Hepatocyte (in vitro differentiated cells): ENCODE measurements around the gene GRK5. TPM values are rescaled to one million over a fixed set of nuclear protein-coding genes. Genes with fewer than 3 reads are reported as not detected.
A peak's percentile ranks its signal among the peaks of the same experiment; 100 is the strongest.

ENCODE experiments used
- DNase-seq: peaks from one replicate; pipeline ENCODE4 v3.0.0-alpha.2; 2016; ENCODE audit warnings: low spot score
- H2AFZ ChIP-seq: fragments of 200-600 bp; sonication (generic); 2 replicates; pipeline ENCODE4 v1.6.0; 2016; ENCODE audit warnings: antibody characterized with exemption, mild to moderate bottlenecking
- H3K27ac ChIP-seq: fragments of 200-600 bp; sonication (generic); 2 replicates; pipeline ENCODE4 v1.5.1; 2016; ENCODE audit warnings: mild to moderate bottlenecking
- H3K27me3 ChIP-seq: fragments of 200-600 bp; sonication (generic); 2 replicates; pipeline ENCODE4 v1.6.1; 2016
- H3K36me3 ChIP-seq: fragments of 200-600 bp; sonication (generic); replicated peaks from 2 replicates; pipeline ENCODE4 v1.5.1; 2016; ENCODE audit warnings: low read depth; ENCODE audit not compliant: insufficient read depth
- H3K4me1 ChIP-seq: fragments of 200-600 bp; sonication (generic); 2 replicates; pipeline ENCODE4 v1.5.1; 2016; ENCODE audit warnings: mild to moderate bottlenecking, moderate library complexity; ENCODE audit not compliant: insufficient read depth
- H3K4me2 ChIP-seq: fragments of 200-600 bp; sonication (generic); 2 replicates; pipeline ENCODE4 v1.6.0; 2016
- H3K4me3 ChIP-seq: fragments of 200-600 bp; sonication (generic); 2 replicates; pipeline ENCODE4 v1.5.1; 2016; ENCODE audit warnings: mild to moderate bottlenecking
- H3K79me2 ChIP-seq: fragments of 200-600 bp; sonication (generic); 2 replicates; pipeline ENCODE4 v1.6.0; 2017; ENCODE audit warnings: mild to moderate bottlenecking
- H3K9me2 ChIP-seq: fragments of 200-600 bp; sonication (generic); replicated peaks from 2 replicates; pipeline ENCODE4 v1.6.0; 2017; ENCODE audit warnings: mild to moderate bottlenecking; ENCODE audit not compliant: insufficient read depth
- H3K9me3 ChIP-seq: fragments of 200-600 bp; sonication (generic); 2 replicates; pipeline ENCODE4 v1.5.1; 2016; ENCODE audit warnings: low read depth, mild to moderate bottlenecking
- H4K20me1 ChIP-seq: fragments of 200-600 bp; sonication (generic); 2 replicates; pipeline ENCODE4 v1.6.0; 2016; ENCODE audit warnings: mild to moderate bottlenecking; ENCODE audit not compliant: insufficient read depth, poor library complexity, severe bottlenecking
- EZH2 ChIP-seq: fragments of 200-600 bp; sonication (generic); IDR thresholded peaks from 2 replicates; pipeline ENCODE4 v1.6.1; 2016; ENCODE audit warnings: antibody characterized with exemption, mild to moderate bottlenecking, borderline replicate concordance
- EZH2phosphoT487 ChIP-seq: fragments of 200-600 bp; sonication (generic); IDR thresholded peaks from one replicate; pipeline ENCODE4 v1.6.1; 2018; ENCODE audit warnings: antibody characterized with exemption, mild to moderate bottlenecking, low read depth, moderate library complexity; ENCODE audit not compliant: unreplicated experiment, severe bottlenecking
- WGBS: methylation state at CpG from one replicate; pipeline ENCODE4 v1.1.6; 2016; ENCODE audit warnings: low lambda C conversion rate; ENCODE audit errors: missing lambda C conversion rate; 5-methylcytosine and 5-hydroxymethylcytosine counted together
- polyA plus RNA-seq: library from polyadenylated mRNA; unstranded; fragments of >200 nt; fragmentation: Nextera tagmentation; extraction: Ambion mirVana; gene quantifications from 2 replicates; pipeline ENCODE4 v1.2.1, GENCODE V29; 2016
- total RNA-seq: library from RNA; depleted of rRNA; stranded (reverse); fragments of >200 nt; gene quantifications from 2 replicates; pipeline ENCODE4 v1.2.3, GENCODE V29; 2014
- TF ChIP-seq, protein P1 (sequence below): fragments of 200-600 bp; sonication (generic); IDR thresholded peaks from 2 replicates; pipeline ENCODE4 v1.5.1; 2016; ENCODE audit warnings: antibody characterized with exemption, mild to moderate bottlenecking; ENCODE audit not compliant: poor library complexity

Gene GRK5
- total and polyA plus RNA-seq, 2 experiments from 2014 or later = 7.6 to 19.9 TPM

DNA sequence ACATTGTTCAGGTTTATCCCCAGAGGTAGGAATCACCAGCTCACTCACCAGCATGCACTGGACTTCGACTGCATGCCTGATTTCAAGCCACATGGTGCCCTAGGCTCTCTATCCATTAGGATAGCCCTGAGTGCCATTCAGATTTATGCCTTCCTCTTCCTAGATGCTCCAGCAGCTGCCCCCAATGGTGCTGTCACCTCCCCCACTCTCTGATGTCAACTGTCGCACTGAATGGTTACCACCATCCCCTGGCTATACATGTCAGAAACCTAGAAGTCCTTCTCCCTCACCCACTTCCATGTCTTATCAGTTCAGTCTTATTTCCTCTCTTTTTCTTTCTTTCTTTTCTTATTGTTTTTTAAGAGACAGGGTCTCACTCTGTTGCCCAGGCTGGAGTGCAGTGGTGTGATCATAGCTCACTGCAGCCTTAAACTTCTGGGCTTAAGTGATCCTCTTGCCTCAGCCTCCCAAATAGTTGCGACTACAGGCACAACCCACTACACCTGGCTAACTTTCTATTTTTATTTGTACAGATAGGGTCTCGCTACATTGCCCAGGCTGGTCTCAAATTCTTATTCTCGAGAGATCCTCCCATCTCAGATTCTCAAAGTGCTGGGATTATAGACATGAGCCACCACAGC, 44.8 kb upstream of the GRK5 start:
- 93% methylated on average over 5 of the region's 5 CpGs for WGBS

DNA sequence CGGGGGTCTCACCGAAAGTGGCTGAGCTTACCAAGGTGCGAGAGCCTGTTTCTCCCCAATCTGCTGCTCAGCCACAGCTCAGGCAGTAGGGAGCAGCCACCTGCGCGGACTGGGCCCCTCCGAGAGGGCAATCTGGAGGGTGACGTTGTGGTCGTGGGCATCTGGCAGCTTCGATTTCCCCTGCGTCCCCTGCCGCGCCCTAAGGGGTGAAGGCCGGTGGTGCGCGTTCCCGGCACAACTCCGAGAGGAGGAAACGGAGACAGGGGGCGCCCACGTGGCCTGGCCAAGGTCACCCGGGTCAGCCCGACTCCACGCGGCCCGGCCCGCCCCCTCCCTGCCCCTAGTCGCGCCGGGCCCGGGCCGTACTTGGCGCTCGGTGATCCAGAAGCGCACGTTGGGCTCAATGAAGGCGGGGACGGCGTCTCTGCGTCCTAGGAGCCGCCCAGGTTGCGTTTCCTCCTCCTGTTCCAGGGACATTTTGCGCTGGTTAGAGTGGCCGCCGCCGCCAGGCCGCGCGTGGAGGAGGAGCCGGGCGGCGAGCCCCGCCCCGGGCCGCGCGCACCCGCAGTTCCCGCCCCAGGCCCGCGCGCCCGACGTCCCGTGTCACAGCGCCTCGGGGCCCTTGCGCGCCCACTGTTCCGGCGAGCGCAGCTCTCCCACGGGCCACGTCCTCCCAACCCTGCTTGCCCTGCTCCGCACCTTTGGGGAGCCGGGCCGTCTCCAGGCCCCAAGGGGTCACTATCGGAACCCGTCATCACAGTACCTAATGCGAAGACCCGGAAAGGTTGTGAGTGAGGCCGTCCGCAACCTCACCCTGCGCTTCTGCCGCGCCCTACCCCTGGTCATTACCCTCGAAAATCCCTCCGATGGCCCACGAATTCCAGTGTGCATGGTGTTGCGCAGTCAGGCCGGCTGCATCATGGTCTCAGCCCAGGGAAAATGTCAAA, 41.9 kb upstream of the GRK5 start, which contains the start of gene SFXN4:
SFXN4 (minus strand) TSS at position 544 of the 947 bp plus-strand sequence; CDS start at position 477, 67 bp downstream.
- DNase-seq = peak; percentile 87
- H3K27me3 ChIP-seq = no peaks in the 10 kb centered on the region
- WGBS = 3% methylated on average over 50 of the region's 90 CpGs
- H3K27ac ChIP-seq = peak within 1 kb of the TSS; percentile 92
- TF ChIP-seq, protein P1, sequence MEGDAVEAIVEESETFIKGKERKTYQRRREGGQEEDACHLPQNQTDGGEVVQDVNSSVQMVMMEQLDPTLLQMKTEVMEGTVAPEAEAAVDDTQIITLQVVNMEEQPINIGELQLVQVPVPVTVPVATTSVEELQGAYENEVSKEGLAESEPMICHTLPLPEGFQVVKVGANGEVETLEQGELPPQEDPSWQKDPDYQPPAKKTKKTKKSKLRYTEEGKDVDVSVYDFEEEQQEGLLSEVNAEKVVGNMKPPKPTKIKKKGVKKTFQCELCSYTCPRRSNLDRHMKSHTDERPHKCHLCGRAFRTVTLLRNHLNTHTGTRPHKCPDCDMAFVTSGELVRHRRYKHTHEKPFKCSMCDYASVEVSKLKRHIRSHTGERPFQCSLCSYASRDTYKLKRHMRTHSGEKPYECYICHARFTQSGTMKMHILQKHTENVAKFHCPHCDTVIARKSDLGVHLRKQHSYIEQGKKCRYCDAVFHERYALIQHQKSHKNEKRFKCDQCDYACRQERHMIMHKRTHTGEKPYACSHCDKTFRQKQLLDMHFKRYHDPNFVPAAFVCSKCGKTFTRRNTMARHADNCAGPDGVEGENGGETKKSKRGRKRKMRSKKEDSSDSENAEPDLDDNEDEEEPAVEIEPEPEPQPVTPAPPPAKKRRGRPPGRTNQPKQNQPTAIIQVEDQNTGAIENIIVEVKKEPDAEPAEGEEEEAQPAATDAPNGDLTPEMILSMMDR = no peak
- TF ChIP-seq EZH2 = no peak
- no peak for TF ChIP-seq EZH2phosphoT487
- no peaks in the 10 kb centered on the region for H3K9me3 ChIP-seq
- H3K79me2 ChIP-seq = peaks cover 4% of the 10 kb centered on the region
- H3K36me3 ChIP-seq = no peaks in the 10 kb centered on the region
- H3K4me1 ChIP-seq = peaks cover 12% of the 10 kb centered on the region
- peak within 1 kb of the TSS; percentile 98 for H3K4me2 ChIP-seq
- H4K20me1 ChIP-seq = no peaks in the 10 kb centered on the region
- H2AFZ ChIP-seq = peak within 1 kb of the TSS; percentile 99
- H3K4me3 ChIP-seq = peak within 1 kb of the TSS; percentile 100
- no peaks in the 10 kb centered on the region for H3K9me2 ChIP-seq

More for the DNA sequence above, 44.8 kb upstream of the GRK5 start:
- Histone ChIP-seq H4K20me1 (no peaks in the 10 kb centered on the region), H3K4me1 (peaks cover 12% of the 10 kb centered on the region), H3K79me2 (peaks cover 4% of the 10 kb centered on the region), H3K4me3 (no peak overlapping the region), H3K9me2 (no peaks in the 10 kb centered on the region), H3K4me2 (no peak overlapping the region), H3K27me3 (no peaks in the 10 kb centered on the region), H3K36me3 (no peaks in the 10 kb centered on the region), H2AFZ (no peak overlapping the region), H3K27ac (no peak overlapping the region), H3K9me3 (no peaks in the 10 kb centered on the region)
- no peak for TF ChIP-seq EZH2phosphoT487
- no peak for TF ChIP-seq EZH2
- TF ChIP-seq, protein P1 = no peak
- DNase-seq = no peak

DNA sequence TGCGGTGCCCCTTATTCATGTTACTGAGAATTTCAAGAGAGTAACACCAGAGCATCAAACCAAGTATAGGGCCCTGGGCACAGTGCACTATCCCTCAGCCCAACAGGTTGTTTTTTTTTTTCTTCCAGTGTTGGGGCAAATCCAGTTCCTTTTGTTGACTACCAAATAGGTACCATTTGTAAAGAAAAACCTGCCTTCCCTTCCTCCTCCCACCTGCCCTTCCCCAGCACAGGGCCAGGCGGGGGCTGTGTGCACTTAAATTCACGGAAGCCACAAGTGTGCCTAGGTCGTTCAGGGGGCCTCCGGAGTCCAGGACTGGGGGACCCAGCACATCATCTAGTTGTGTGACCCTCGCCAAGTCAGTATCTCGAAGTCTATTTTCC, 41.3 kb upstream of the GRK5 start:
- H3K9me3 ChIP-seq = no peaks in the 10 kb centered on the region
- H3K36me3 ChIP-seq = no peaks in the 10 kb centered on the region
- peaks cover 12% of the 10 kb centered on the region for H3K4me1 ChIP-seq
- peaks cover 4% of the 10 kb centered on the region for H3K79me2 ChIP-seq
- H4K20me1 ChIP-seq = no peaks in the 10 kb centered on the region
- no peaks in the 10 kb centered on the region for H3K27me3 ChIP-seq
- TF ChIP-seq EZH2phosphoT487 = no peak
- TF ChIP-seq, protein P1 = no peak
- no peak for TF ChIP-seq EZH2
- H2AFZ ChIP-seq = peak overlapping the region; percentile 99
- H3K27ac ChIP-seq = peak overlapping the region; percentile 92
- peak overlapping the region; percentile 98 for H3K4me2 ChIP-seq
- no peaks in the 10 kb centered on the region for H3K9me2 ChIP-seq
- 74% methylated on average over 7 of the region's 7 CpGs for WGBS
- no peak for DNase-seq
- H3K4me3 ChIP-seq = peak overlapping the region; percentile 100
